DOHH2 (cell line): Measurements from ENCODE around the gene ADARB1.

Experiments used
- H3F3A ChIP-seq: fragments of 200-600 bp; sonication (generic), shearing (Covaris generic); 2 replicates; pipeline ENCODE4 v1.6.0; 2016; ENCODE audit warnings: antibody characterized with exemption, mild to moderate bottlenecking; ENCODE audit not compliant: control insufficient read depth, insufficient read depth
- H3K27ac ChIP-seq: fragments of 200-600 bp; sonication (generic); 2 replicates; pipeline ENCODE4 v1.5.1; 2014; ENCODE audit warnings: low read depth, mild to moderate bottlenecking, low read length, moderate library complexity
- H3K27me3 ChIP-seq: fragments of 200-600 bp; sonication (generic); 2 replicates; pipeline ENCODE4 v1.6.1; 2014; ENCODE audit warnings: mild to moderate bottlenecking, low read length, mixed read lengths; ENCODE audit not compliant: control insufficient read depth
- H3K36me3 ChIP-seq: fragments of 200-600 bp; sonication (generic); 2 replicates; pipeline ENCODE4 v1.6.1; 2014; ENCODE audit warnings: mild to moderate bottlenecking, low read length, moderate library complexity, mixed read lengths; ENCODE audit not compliant: control insufficient read depth
- H3K4me1 ChIP-seq: fragments of 200-600 bp; sonication (generic); 2 replicates; pipeline ENCODE4 v1.6.1; 2014; ENCODE audit warnings: mild to moderate bottlenecking, low read length, mixed read lengths; ENCODE audit not compliant: control insufficient read depth
- H3K4me2 ChIP-seq: fragments of 200-600 bp; sonication (generic); 2 replicates; pipeline ENCODE4 v1.6.0; 2014; ENCODE audit warnings: mild to moderate bottlenecking, low read length, moderate library complexity
- H3K4me3 ChIP-seq: fragments of 200-600 bp; sonication (generic); 2 replicates; pipeline ENCODE4 v1.5.1; 2014; ENCODE audit warnings: mild to moderate bottlenecking, low read length, mixed read lengths
- H3K79me2 ChIP-seq: fragments of 200-600 bp; sonication (generic); 2 replicates; pipeline ENCODE4 v1.6.1; 2014; ENCODE audit warnings: mild to moderate bottlenecking, low read length, mixed read lengths; ENCODE audit not compliant: control insufficient read depth
- H3K9me2 ChIP-seq: fragments of 200-600 bp; sonication (generic); replicated peaks from 2 replicates; pipeline ENCODE4 v1.6.1; 2014; ENCODE audit warnings: mild to moderate bottlenecking, low read length, mixed read lengths; ENCODE audit not compliant: control insufficient read depth
- H3K9me3 ChIP-seq: fragments of 200-600 bp; sonication (generic); 2 replicates; pipeline ENCODE4 v1.6.1; 2014; ENCODE audit warnings: antibody characterized with exemption, low read length, mixed read lengths; ENCODE audit not compliant: control insufficient read depth, insufficient read depth
- H4K20me1 ChIP-seq: fragments of 200-600 bp; sonication (generic); 2 replicates; pipeline ENCODE4 v1.6.0; 2014; ENCODE audit warnings: low read depth, mild to moderate bottlenecking, antibody characterized with exemption, low read length, moderate library complexity; ENCODE audit not compliant: control insufficient read depth, insufficient read depth
- EZH2phosphoT487 ChIP-seq: fragments of 200-600 bp; sonication (generic); IDR thresholded peaks from 2 replicates; pipeline ENCODE4 v1.6.1; 2017; ENCODE audit warnings: borderline replicate concordance, mild to moderate bottlenecking, antibody characterized with exemption, low read length, moderate library complexity, mixed read lengths
- TF ChIP-seq, protein P1 (sequence below): fragments of 200-600 bp; sonication (generic); IDR thresholded peaks from one replicate; pipeline ENCODE4 v1.5.1; 2014; ENCODE audit warnings: antibody characterized with exemption, mild to moderate bottlenecking, low read depth, low read length; ENCODE audit not compliant: poor library complexity, severe bottlenecking

Gene ADARB1

DNA sequence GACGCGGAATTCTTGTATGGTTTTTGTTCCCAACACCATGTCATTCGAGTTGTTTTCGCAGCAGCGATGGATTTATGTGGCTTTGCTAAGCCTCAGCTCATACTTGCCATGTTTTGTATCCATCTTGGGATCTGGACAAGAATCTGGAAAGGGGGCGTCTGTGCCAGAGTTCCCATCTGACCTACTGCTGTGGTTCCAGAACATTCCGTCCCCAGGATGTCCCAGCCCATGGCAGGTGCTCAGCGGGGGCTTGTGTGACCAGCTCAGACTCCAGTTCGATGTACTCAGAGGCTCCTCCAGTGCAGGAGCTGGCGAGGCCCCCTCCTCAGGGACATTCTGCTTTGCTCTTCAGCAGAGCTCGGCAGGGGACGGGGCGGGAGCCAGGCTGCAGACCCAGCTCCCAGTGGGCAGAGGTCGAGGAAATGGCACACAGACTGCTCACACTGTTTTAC is 24.0 kb upstream of the ADARB1 start:
- Histone ChIP-seq H3K27ac (no peak overlapping the region), H3K4me2 (no peak overlapping the region), H3K27me3 (peaks cover 9% of the 10 kb centered on the region), H3F3A (no peaks in the 10 kb centered on the region), H3K36me3 (no peaks in the 10 kb centered on the region), H3K79me2 (no peaks in the 10 kb centered on the region), H3K4me3 (no peak overlapping the region), H4K20me1 (no peaks in the 10 kb centered on the region), H3K4me1 (no peaks in the 10 kb centered on the region), H3K9me2 (no peaks in the 10 kb centered on the region), H3K9me3 (peaks cover 7% of the 10 kb centered on the region; the same call in 1 of the 2 replicates)
- TF ChIP-seq, protein P1, sequence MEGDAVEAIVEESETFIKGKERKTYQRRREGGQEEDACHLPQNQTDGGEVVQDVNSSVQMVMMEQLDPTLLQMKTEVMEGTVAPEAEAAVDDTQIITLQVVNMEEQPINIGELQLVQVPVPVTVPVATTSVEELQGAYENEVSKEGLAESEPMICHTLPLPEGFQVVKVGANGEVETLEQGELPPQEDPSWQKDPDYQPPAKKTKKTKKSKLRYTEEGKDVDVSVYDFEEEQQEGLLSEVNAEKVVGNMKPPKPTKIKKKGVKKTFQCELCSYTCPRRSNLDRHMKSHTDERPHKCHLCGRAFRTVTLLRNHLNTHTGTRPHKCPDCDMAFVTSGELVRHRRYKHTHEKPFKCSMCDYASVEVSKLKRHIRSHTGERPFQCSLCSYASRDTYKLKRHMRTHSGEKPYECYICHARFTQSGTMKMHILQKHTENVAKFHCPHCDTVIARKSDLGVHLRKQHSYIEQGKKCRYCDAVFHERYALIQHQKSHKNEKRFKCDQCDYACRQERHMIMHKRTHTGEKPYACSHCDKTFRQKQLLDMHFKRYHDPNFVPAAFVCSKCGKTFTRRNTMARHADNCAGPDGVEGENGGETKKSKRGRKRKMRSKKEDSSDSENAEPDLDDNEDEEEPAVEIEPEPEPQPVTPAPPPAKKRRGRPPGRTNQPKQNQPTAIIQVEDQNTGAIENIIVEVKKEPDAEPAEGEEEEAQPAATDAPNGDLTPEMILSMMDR: no peak
- TF ChIP-seq EZH2phosphoT487: no peak

DNA sequence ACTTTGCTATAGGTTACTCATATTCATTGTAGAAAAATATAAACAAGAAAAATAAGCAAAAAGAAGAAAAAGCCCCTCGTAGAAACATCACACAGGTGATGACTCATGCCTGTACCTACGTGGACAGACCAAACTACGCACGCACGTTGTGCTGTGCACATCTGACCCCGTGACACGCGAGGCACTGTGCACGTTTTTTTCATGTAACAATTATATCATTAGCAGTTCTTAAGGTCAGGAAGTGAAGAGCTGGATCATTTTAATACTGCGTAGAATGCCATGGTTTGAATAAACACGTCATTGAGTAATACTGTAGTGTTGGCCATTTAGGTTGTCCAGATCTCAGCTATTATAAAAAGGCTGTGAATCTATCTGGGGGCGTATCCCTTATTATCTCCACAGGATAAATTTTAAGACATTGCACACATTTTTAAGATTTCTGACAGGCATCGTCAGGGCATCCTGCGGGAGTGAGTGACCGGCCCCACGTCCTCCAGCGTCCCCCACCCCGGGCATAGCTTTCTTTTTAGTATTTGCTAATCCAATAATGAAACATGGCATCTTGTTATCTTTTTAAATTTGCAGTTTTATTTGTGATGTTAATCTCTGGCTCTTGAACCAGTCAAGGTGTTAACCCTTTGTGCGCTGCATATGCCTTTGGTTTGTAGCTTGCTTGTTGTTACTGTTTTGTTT is 23.4 kb upstream of the ADARB1 start:
- Histone ChIP-seq H3K4me1 (no peaks in the 10 kb centered on the region), H3K9me3 (peaks cover 7% of the 10 kb centered on the region; the same call in 1 of the 2 replicates), H3K4me2 (no peak overlapping the region), H3K4me3 (no peak overlapping the region), H4K20me1 (no peaks in the 10 kb centered on the region), H3K9me2 (no peaks in the 10 kb centered on the region), H3K27me3 (peaks cover 9% of the 10 kb centered on the region), H3K36me3 (no peaks in the 10 kb centered on the region), H3K27ac (no peak overlapping the region), H3F3A (no peaks in the 10 kb centered on the region), H3K79me2 (no peaks in the 10 kb centered on the region)
- TF ChIP-seq EZH2phosphoT487: no peak

DNA sequence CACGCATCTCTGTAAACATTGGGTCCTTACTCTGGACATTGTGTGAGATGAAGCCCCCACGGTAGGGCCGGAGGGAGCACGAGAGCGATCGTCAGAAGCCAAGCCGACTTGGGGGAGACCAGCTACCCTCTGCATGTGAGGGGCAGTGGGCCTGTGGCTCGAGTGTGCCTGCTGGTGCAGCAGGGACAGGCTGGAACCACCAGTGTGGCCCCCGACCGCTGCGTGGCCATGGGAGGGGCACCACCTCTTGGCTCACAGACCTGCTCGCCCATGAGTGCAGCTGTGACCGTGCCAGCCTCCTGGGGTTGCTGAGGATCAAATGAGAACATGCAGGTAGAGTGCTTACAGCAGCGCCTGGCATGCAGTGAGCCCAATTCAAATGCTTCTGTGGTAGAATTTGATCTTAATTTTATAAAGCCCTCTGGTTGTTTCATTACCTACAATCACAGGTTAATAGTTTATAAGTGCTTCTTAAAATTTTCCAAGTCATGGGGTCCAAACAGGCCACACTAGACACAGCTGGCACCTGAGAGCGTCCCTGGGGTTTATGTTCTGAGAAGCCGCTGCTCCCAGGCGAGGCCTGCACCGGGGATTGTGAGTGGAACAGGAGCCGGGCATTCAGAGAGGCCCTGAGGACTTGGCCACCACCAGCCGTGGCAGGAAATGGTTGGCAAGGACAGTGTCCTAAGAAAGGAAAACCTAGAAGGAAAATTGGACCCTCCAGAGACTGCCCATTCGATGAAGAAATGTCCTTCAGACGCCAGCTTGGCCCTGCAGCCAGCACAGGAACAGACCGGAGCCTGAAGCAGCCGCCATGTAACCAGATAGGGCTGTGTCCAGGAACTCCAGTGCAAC is 22.6 kb upstream of the ADARB1 start:
- no peak for TF ChIP-seq EZH2phosphoT487
- TF ChIP-seq, protein P1: no peak
- Histone ChIP-seq H3K27ac (no peak overlapping the region), H3K4me2 (no peak overlapping the region)

DNA sequence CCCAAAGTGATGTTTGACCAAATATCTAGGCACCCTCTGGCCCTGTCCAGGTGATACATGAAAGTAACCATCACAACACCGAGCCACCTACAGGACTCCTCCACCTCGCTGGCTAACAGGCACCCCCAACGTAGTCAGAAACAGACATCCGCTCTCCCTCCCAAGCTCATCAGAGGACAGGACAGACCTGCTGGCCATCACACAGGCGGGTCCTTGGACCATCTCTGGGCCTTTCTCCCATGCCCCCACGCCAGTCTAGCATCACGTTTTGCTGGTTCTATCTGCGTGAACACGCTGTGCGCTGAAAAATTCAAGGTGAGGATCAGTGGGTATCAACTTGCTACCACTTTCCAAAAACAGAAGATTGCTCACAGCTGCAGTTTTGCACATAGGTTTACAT is 21.4 kb upstream of the ADARB1 start:
- no peak overlapping the region for H3K4me3 ChIP-seq
- H3F3A ChIP-seq: no peaks in the 10 kb centered on the region
- no peak for TF ChIP-seq EZH2phosphoT487
- TF ChIP-seq, protein P1: no peak
- peaks cover 9% of the 10 kb centered on the region for H3K27me3 ChIP-seq
- no peaks in the 10 kb centered on the region for H3K79me2 ChIP-seq
- H4K20me1 ChIP-seq: no peaks in the 10 kb centered on the region
- no peaks in the 10 kb centered on the region for H3K36me3 ChIP-seq
- H3K4me1 ChIP-seq: no peaks in the 10 kb centered on the region
- no peak overlapping the region for H3K4me2 ChIP-seq
- H3K9me2 ChIP-seq: no peaks in the 10 kb centered on the region
- H3K9me3 ChIP-seq: no peaks in the 10 kb centered on the region
- H3K27ac ChIP-seq: no peak overlapping the region

More for the DNA sequence above, 22.6 kb upstream of the ADARB1 start:
- Histone ChIP-seq H3K9me3 (peaks cover 6% of the 10 kb centered on the region; the same call in 1 of the 2 replicates), H4K20me1 (no peaks in the 10 kb centered on the region), H3K9me2 (no peaks in the 10 kb centered on the region), H3K4me1 (no peaks in the 10 kb centered on the region), H3K79me2 (no peaks in the 10 kb centered on the region), H3K4me3 (no peak overlapping the region), H3K36me3 (no peaks in the 10 kb centered on the region), H3K27me3 (peaks cover 9% of the 10 kb centered on the region), H3F3A (no peaks in the 10 kb centered on the region)
